GM19035 (cell line): ENCODE measurements around the gene CATSPERD.
A peak's percentile ranks its signal among the peaks of the same experiment; 100 is the strongest.
"Not testable (repeated sequence)": the region's sequence is repeated elsewhere in the genome, so short reads cannot be mapped to it uniquely, and the experiment has no call there.

Experiments
- ATAC-seq: cut with Tn5 transposase; IDR thresholded peaks from one replicate; pipeline ENCODE4 v1.9.1; 2021; ENCODE audit not compliant: unreplicated experiment

The CATSPERD gene

GRCh38 chr19:5684694-5685430 lies 35.6 kb upstream of the CATSPERD start:
- ATAC-seq: no peak

DNA sequence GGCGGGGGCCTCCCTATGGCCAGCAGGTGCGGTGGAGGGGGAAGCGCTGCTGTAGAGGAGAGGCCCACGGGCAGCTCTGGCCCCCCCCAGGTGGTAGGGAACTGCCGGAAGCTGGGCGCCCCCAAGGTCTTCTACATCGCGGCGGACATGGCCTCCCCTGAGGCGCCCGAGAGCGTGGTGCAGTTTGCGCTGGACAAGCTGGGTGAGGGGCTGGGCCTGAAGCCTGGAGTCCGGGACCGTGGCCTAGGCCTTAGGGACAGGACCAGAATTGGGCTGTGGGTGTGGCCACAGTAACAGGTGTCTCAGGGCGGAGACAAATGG lies 34.2 kb upstream of the CATSPERD start:
- no peak for ATAC-seq

GRCh38 chr19:5686647-5687359 lies 33.6 kb upstream of the CATSPERD start:
- peak; percentile 46 for ATAC-seq

DNA sequence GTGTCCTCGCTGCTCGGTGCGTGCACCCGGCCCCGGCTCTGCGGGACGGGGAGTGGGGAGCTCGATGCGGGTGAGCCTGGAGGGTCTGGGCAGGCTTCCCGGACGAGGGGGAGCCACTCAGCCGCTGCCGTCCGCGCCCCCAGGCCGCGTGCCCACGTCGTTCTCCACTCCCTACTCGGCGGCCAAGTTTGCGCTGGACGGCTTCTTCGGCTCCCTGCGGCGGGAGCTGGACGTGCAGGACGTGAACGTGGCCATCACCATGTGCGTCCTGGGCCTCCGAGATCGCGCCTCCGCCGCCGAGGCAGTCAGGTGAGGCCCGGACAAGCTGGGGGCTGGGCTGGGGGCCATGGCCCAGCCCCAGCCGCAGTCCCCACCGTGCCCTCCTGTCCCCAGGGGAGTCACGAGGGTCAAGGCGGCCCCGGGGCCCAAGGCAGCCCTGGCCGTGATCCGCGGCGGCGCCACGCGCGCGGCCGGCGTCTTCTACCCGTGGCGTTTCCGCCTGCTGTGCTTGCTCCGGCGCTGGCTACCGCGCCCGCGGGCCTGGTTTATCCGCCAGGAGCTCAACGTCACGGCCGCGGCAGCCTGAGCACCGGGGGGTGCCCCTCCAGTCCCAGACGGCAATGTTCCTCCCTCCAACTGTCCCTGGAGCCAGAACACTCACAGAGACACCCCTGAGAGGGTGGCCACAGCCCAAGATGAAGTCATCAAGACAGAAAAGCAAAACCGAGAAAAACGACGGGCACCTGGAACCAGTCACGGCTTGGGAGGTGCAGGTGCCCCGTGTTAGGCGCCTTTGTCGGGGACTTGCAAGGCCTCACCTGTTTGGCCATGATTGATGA lies 32.9 kb upstream of the CATSPERD start:
- ATAC-seq: no peak

DNA sequence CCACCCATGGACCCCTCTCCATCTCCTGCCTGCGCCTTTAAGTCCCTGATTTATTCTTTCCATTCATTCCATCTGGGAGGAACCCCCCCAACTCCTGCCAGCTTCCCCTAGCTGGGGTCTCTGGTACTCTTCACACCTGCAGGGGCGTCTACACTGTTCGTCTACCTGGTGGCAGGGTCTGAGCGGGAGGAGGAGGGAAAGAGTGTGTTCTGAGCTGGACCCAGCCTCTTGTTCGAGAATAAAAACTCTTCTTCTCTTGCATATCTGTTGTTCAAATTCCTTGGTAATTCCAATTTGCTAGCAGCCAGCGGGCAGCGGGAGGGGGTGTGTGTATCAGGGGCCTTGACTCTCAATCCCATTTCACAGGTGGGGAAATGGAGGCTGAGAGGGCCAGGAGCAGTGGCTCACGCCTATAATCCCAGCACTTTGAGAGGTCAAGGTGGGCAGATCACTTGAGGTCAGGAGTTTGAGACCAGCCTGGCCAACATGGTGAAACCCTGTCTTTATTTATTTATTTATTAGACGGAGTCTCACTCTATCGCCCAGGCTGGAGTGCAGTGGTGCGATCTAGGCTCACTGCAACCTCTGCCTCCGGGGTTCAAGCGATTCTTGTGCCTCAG lies 32.1 kb upstream of the CATSPERD start:
- ATAC-seq: not testable (repeated sequence)

DNA sequence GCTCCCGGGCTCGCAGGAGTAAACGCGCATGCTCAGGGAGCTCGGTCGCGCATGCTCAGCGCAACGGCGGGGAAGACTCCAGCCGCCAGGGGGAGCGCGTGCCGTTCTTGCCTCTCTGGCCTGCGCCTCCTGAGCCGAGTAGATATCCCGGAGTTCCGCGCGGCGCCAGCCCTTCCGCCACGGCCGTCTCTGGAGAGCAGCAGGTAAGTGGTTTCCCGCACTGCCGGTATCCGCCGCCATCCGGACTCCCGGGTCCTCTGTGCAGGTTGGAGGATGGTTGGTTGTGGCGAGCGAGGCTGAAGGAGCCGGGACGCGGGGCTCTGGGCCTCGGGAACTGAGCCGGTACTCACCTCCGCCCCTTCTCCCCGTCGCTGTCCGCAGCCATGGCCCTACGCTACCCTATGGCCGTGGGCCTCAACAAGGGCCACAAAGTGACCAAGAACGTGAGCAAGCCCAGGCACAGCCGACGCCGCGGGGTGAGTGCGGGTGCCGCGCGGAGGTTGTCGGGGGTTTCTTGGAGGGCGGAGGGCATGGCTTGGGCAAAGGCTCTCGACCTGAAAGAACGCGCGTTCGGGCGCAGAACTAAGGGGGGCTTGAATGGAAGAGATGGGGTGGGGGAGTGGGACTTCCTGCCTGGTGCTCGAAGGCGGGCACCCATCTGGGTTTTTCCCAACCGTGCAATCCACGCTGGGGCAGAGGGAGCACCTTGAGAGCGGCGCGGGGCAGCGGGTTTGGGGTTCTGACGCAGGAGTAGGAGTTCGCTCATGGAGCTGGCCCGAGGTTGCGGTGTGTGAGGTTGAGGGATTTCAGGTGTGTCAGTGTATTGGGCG lies 30.1 kb upstream of the CATSPERD start, which contains the start of gene RPL36:
RPL36 (plus strand) TSS at position 171 of the 830 bp plus-strand sequence; CDS start at position 384, 213 bp downstream.
- peak; percentile 46 for ATAC-seq

DNA sequence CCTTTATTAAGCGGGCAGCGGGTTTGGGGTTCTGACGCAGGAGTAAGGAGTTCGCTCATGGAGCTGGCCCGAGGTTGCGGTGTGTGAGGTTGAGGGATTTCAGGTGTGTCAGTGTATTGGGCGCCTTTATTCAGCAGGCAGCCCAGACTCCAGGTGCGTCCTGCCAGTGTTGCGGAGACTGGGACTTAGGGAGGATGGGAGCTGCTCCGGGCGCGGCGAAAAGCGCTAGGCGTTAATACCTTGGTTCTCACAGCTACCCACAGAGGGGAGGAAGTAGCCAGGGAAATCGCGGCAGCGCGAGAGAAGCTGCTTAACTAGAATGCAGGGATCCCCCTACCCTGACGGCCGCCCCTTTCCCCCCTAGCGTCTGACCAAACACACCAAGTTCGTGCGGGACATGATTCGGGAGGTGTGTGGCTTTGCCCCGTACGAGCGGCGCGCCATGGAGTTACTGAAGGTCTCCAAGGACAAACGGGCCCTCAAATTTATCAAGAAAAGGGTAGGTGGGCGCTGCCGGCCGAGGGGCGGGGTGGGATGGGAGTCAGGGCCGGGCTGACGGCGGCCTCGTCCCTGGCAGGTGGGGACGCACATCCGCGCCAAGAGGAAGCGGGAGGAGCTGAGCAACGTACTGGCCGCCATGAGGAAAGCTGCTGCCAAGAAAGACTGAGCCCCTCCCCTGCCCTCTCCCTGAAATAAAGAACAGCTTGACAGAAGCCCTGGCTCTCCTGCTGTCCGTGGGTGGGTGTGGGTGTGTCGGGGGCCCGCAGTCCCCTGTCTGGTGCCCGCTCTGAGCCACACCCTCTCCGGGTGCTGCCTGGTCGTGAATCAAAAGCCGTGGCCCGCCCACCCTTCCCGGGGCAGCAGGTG lies 29.2 kb upstream of the CATSPERD start:
- ATAC-seq: no peak

DNA sequence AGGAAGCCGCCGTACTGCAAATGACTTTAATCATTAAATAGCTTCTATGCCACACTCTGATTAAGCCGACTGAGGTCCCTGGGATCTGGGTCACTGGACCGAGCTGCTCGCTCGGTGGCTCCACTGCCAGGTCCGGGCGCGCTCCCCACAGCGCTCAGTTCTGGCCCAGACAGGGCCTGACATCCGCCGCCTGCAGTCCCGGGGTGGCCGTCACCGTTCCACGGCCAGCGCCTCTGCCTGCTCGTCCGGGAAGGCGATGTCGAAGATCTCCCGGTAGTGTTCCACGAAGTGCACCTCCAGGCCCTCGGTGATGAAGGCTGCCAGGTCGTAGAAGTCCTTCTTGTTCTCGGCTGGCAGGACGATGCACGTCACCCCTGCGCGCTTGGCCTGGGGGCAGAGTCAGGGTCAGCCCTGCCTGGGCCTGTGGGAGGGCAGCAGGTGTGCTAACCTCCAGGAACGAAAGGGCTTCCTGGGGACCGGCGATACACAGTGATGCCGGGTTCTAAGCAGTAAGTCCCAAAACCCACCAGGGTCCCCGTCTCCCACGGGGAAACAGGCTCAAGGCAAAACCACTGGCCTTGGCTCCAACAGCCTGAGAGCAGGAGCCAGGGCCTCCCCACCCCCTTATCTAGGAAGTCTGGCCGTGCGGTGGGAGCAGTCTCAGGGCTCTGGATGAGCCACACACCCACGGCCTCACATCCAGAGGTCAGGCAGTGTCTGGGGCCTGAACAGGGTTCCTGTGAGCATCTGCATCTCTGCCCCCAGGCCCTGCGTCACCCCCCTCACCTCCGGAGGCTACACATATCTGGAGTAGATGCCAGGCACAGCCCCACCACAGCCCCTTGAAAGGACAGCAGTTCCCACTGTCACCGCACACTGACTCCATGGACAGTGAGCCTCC lies 28.4 kb upstream of the CATSPERD start:
- no peak for ATAC-seq

DNA sequence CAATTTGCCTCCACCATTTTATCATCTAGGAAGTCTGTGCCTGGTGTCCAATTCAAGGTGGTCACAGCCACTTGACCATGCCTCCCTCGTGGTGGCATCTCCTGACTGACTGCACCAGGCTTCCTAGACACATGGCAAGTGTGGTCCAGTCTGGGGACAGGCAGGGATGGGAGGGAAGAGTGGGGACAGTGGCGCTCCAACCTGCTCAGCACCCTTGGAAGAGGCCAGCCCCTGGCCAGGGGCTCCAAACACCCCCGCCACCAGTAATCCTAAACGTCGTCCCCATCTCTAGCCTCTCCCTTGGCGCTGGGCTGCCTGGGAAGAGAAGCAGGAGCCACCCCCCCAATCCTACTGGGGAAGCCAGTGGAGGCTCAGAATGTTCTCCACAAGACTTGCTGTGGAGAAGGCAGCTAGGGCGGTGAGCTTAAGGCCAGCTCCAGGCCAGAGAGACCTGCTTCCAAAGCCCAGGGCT lies 27.7 kb upstream of the CATSPERD start:
- ATAC-seq: no peak

- ATAC-seq: no peak
Observed at GRCh38 chr19:5693195-5694166, 27.0 kb upstream of the CATSPERD start.

DNA sequence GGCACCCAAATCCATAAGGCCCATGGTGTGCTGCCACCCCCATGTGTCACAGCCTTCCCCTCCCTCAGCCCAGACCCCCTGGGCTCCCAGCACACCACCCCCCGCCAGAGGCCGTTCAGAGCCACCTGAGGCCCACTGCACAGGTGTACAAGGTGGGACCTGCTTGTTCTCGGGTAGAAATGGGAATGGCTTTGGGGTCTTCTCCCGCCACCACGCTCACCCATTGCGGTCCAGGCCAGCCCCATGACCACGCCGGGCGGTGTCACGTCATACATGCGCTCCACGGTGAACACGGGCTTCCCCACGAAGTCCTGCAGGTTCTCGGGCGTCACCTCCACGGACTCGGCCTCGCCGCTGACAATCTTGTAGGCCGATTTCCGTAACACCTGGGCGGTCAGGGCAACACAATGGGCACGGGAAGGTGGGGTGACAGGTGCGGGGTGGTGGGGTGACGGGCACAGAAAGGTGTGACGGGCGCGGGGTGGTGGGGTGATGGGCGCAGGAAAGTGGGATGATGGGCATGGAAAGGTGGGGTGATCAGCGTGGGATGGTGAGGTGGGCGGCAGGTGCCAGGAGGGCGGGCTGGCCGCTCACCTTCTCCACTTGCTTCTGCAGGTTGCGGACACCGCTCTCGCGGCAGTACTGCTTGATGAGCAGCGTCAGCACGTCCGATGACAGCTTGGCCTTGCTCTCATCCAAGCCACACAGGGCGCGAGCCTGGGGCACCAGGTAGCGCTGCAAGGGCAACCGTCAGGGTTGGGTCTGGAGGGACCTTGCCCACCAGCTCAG lies 26.1 kb upstream of the CATSPERD start:
- no peak for ATAC-seq

GRCh38 chr19:5694956-5695648 lies 25.3 kb upstream of the CATSPERD start:
- ATAC-seq: no peak

- ATAC-seq: no peak
Observed at GRCh38 chr19:5695649-5696195, 24.7 kb upstream of the CATSPERD start.

GRCh38 chr19:5696196-5697021 lies 24.0 kb upstream of the CATSPERD start:
- ATAC-seq: no peak
